ENCODE data around the gene KCNIP4. TPM values are rescaled to one million over a fixed set of nuclear protein-coding genes. Genes with fewer than 3 reads are reported as not detected.

The KCNIP4 gene
- total and polyA plus RNA-seq, 2 experiments from 2014 or later: 0.65 TPM; not detected in 1

DNA sequence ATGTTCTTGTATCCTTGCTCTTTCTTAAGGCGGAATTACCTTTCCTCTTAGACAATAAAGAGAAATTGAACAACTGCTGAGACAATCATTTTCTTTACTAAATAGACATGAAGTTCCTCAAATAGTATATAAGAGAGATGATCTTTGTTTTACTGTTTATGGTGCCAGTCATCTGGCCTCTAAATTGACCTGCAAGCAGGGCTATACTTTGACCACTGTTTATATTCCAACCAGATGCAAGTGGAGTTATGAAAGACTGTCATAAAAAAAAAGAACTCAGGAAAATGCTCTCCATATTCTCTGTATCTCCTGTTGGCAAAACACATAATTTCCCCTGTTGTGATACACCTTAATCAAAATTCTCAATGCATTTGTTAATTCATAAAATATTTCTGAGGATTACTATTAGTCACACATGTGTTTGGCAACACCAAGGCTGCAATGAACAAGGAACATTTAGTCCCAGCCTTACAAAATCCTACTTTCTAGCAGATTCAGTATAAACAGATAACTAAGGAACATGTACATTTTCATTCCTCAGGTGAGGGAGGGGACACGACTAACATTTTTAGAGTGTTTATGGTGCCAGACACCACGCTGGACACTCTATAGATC is 562.3 kb downstream of the KCNIP4 start:
- Histone ChIP-seq H2AFZ (no peak overlapping the region), H3K79me2 (ENCODE audit: insufficient read depth) (no peaks in the 10 kb centered on the region), H3K9me3 (ENCODE audit: low read depth) (no peaks in the 10 kb centered on the region), H3K27me3 (replicated peaks; ENCODE audit: insufficient read depth) (no peaks in the 10 kb centered on the region; the same call in 1 of the 2 replicates), H4K20me1 (ENCODE audit: insufficient read depth) (no peaks in the 10 kb centered on the region), H3K4me2 (ENCODE audit: unreplicated experiment) (no peak overlapping the region), H3K9me2 (ENCODE audit: insufficient read depth) (no peaks in the 10 kb centered on the region), H3K4me3 (no peak overlapping the region), H3F3A (ENCODE audit: insufficient read depth) (no peaks in the 10 kb centered on the region), H3K4me1 (ENCODE audit: insufficient read depth) (no peaks in the 10 kb centered on the region), H3K27ac (no peak overlapping the region), H3K36me3 (ENCODE audit: low read depth) (no peaks in the 10 kb centered on the region), H3K9ac (no peak overlapping the region)
- DNase-seq: no peak
- 13 to 24% methylated on average over 3 of the region's 3 CpGs for WGBS, 2 experiments (ENCODE audit: low coverage in 1 of 2, low lambda C conversion rate in 2 of 2, missing lambda C conversion rate in 2 of 2)
- no peak for TF ChIP-seq EZH2phosphoT487 (IDR thresholded peaks at IDR 0.05; ENCODE audit: insufficient read depth, low read depth)
- no peak for TF ChIP-seq EZH2 (IDR thresholded peaks at IDR 0.05; ENCODE audit: insufficient read depth, poor library complexity, severe bottlenecking)
- in situ Hi-C loops (cut with MboI): no loop called here

DNA sequence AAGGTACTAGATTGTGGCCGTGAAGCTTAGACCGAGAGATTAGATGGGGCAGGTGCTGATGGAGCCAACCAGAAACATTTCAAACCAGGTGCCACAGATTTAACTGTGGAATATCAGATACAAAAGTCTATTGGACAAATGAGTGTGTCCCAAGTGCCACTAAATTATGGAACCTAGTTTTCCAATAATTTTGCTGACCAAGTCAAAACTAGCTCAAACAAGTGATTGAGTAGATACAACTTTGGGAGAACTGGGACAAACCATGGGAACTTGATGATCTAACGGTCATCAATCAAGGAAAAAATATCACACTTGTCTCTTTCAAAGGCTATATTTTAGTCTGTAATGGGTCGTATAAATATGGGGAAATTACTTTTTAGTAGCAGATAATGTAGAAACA is 562.9 kb downstream of the KCNIP4 start:
- WGBS, 2 experiments (ENCODE audit: low coverage in 1 of 2, low lambda C conversion rate in 2 of 2, missing lambda C conversion rate in 2 of 2): 23 to 31% methylated on average over 4 of the region's 4 CpGs
- H3K36me3 ChIP-seq (ENCODE audit: low read depth): no peaks in the 10 kb centered on the region
- no peaks in the 10 kb centered on the region for H3K9me3 ChIP-seq (ENCODE audit: low read depth)
- H4K20me1 ChIP-seq (ENCODE audit: insufficient read depth): no peaks in the 10 kb centered on the region
- no peak overlapping the region for H2AFZ ChIP-seq
- in situ Hi-C loops (cut with MboI): no loop called here
- TF ChIP-seq EZH2phosphoT487 (IDR thresholded peaks at IDR 0.05; ENCODE audit: insufficient read depth, low read depth): no peak
- no peaks in the 10 kb centered on the region; the same call in 1 of the 2 replicates for H3K27me3 ChIP-seq (replicated peaks; ENCODE audit: insufficient read depth)
- no peaks in the 10 kb centered on the region for H3K79me2 ChIP-seq (ENCODE audit: insufficient read depth)
- H3K27ac ChIP-seq: no peak overlapping the region
- no peak overlapping the region for H3K4me3 ChIP-seq
- H3K9me2 ChIP-seq (ENCODE audit: insufficient read depth): no peaks in the 10 kb centered on the region
- no peak overlapping the region for H3K9ac ChIP-seq
- no peak overlapping the region for H3K4me2 ChIP-seq (ENCODE audit: unreplicated experiment)
- no peaks in the 10 kb centered on the region for H3K4me1 ChIP-seq (ENCODE audit: insufficient read depth)
- no peak for DNase-seq
- no peaks in the 10 kb centered on the region for H3F3A ChIP-seq (ENCODE audit: insufficient read depth)

DNA sequence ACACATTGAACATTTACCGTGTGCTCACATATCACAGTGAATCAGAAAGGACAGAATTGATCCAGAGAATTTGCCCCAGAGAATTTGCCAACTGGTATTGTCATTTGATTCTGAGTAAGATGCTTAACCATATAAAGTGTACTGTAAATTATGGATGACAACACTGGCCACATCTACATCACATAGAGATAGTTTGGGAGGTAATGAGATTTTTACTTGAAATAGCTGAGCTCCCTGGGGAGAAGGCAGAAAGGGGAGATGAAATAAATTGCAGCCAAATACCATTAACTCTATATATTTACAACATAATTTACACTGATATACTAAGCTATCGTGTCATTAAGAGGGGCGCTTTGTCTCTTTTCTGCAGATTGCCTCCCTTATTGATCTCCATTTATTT is 564.0 kb downstream of the KCNIP4 start:
- Histone ChIP-seq H3K4me2 (ENCODE audit: unreplicated experiment) (no peak overlapping the region), H3K9me2 (ENCODE audit: insufficient read depth) (no peaks in the 10 kb centered on the region), H3K36me3 (ENCODE audit: low read depth) (no peaks in the 10 kb centered on the region), H3K79me2 (ENCODE audit: insufficient read depth) (no peaks in the 10 kb centered on the region), H3K4me3 (no peak overlapping the region), H2AFZ (no peak overlapping the region), H3K27me3 (replicated peaks; ENCODE audit: insufficient read depth) (no peaks in the 10 kb centered on the region; the same call in 1 of the 2 replicates), H3K9me3 (ENCODE audit: low read depth) (no peaks in the 10 kb centered on the region), H3K27ac (no peak overlapping the region), H3F3A (ENCODE audit: insufficient read depth) (no peaks in the 10 kb centered on the region), H3K9ac (no peak overlapping the region), H4K20me1 (ENCODE audit: insufficient read depth) (no peaks in the 10 kb centered on the region), H3K4me1 (ENCODE audit: insufficient read depth) (no peaks in the 10 kb centered on the region)
- no peak for DNase-seq
- in situ Hi-C loops (cut with MboI): no loop called here
- TF ChIP-seq EZH2phosphoT487 (IDR thresholded peaks at IDR 0.05; ENCODE audit: insufficient read depth, low read depth) (no peak), EZH2 (IDR thresholded peaks at IDR 0.05; ENCODE audit: insufficient read depth, poor library complexity, severe bottlenecking) (no peak)
- 30 to 39% methylated on average over 3 of the region's 3 CpGs for WGBS, 2 experiments (ENCODE audit: low coverage in 1 of 2, low lambda C conversion rate in 2 of 2, missing lambda C conversion rate in 2 of 2)

GRCh38 chr4:21380861-21381260 is 567.7 kb downstream of the KCNIP4 start:
- H2AFZ ChIP-seq: no peak overlapping the region
- no peaks in the 10 kb centered on the region for H3K36me3 ChIP-seq (ENCODE audit: low read depth)
- TF ChIP-seq EZH2 (IDR thresholded peaks at IDR 0.05; ENCODE audit: insufficient read depth, poor library complexity, severe bottlenecking) (no peak), EZH2phosphoT487 (IDR thresholded peaks at IDR 0.05; ENCODE audit: insufficient read depth, low read depth) (no peak)
- no peak overlapping the region for H3K27ac ChIP-seq
- H3K27me3 ChIP-seq (replicated peaks; ENCODE audit: insufficient read depth): no peaks in the 10 kb centered on the region
- DNase-seq: no peak
- H3K9ac ChIP-seq: no peak overlapping the region
- H3K9me3 ChIP-seq (ENCODE audit: low read depth): no peaks in the 10 kb centered on the region
- H3K9me2 ChIP-seq (ENCODE audit: insufficient read depth): no peaks in the 10 kb centered on the region
- no peaks in the 10 kb centered on the region for H3K4me1 ChIP-seq (ENCODE audit: insufficient read depth)
- H4K20me1 ChIP-seq (ENCODE audit: insufficient read depth): no peaks in the 10 kb centered on the region
- WGBS, 2 experiments (ENCODE audit: low coverage in 1 of 2, low lambda C conversion rate in 2 of 2, missing lambda C conversion rate in 2 of 2): 46 to 48% methylated on average over 3 of the region's 3 CpGs
- in situ Hi-C loops (cut with MboI): no loop called here
- no peaks in the 10 kb centered on the region for H3F3A ChIP-seq (ENCODE audit: insufficient read depth)
- H3K4me3 ChIP-seq: no peak overlapping the region
- no peak overlapping the region for H3K4me2 ChIP-seq (ENCODE audit: unreplicated experiment)
- no peaks in the 10 kb centered on the region for H3K79me2 ChIP-seq (ENCODE audit: insufficient read depth)

- H3K4me2 ChIP-seq (ENCODE audit: unreplicated experiment): no peak overlapping the region
- no peaks in the 10 kb centered on the region for H3K4me1 ChIP-seq (ENCODE audit: insufficient read depth)
- no peaks in the 10 kb centered on the region for H3K9me2 ChIP-seq (ENCODE audit: insufficient read depth)
- no peak overlapping the region for H3K9ac ChIP-seq
- TF ChIP-seq EZH2 (IDR thresholded peaks at IDR 0.05; ENCODE audit: insufficient read depth, poor library complexity, severe bottlenecking): no peak
- TF ChIP-seq EZH2phosphoT487 (IDR thresholded peaks at IDR 0.05; ENCODE audit: insufficient read depth, low read depth): no peak
- DNase-seq: no peak
- no peaks in the 10 kb centered on the region for H3F3A ChIP-seq (ENCODE audit: insufficient read depth)
- H4K20me1 ChIP-seq (ENCODE audit: insufficient read depth): no peaks in the 10 kb centered on the region
- no peaks in the 10 kb centered on the region for H3K27me3 ChIP-seq (replicated peaks; ENCODE audit: insufficient read depth)
- H3K9me3 ChIP-seq (ENCODE audit: low read depth): no peaks in the 10 kb centered on the region
- H3K79me2 ChIP-seq (ENCODE audit: insufficient read depth): no peaks in the 10 kb centered on the region
- no peak overlapping the region for H3K4me3 ChIP-seq
- no peak overlapping the region for H2AFZ ChIP-seq
- 6 to 12% methylated on average over 2 of the region's 2 CpGs for WGBS, 2 experiments (ENCODE audit: low coverage in 1 of 2, low lambda C conversion rate in 2 of 2, missing lambda C conversion rate in 2 of 2)
- H3K27ac ChIP-seq: no peak overlapping the region
- H3K36me3 ChIP-seq (ENCODE audit: low read depth): no peaks in the 10 kb centered on the region
- in situ Hi-C loops (cut with MboI): no loop called here
Observed at GRCh38 chr4:21377046-21377445, 571.5 kb downstream of the KCNIP4 start.

Data from GM23248 (cell line).